Spinal cord (tissue), 10 donors: ENCODE data around the gene TMBIM1. TPM values are rescaled to one million over a fixed set of nuclear protein-coding genes. Genes with fewer than 3 reads are reported as not detected.

ENCODE experiments used
- DNase-seq, 6 donors: peaks; one replicate each; pipeline versions ENCODE4 v3.0.0 to v3.0.0-alpha.2; 2013 to 2015; ENCODE audit warnings: low spot score in 6 of 6, low read depth in 4 of 6
- H3K27ac ChIP-seq: one replicate; pipeline ENCODE4 v1.5.1; 2013; ENCODE audit warnings: low read depth, low read length, control low read depth
- H3K27me3 ChIP-seq: one replicate; pipeline ENCODE4 v1.6.1; 2013; ENCODE audit warnings: low read length; ENCODE audit not compliant: control insufficient read depth, insufficient read depth
- H3K36me3 ChIP-seq: one replicate; pipeline ENCODE4 v1.6.1; 2013; ENCODE audit warnings: low read length; ENCODE audit not compliant: control insufficient read depth, insufficient read depth
- H3K4me1 ChIP-seq: one replicate; pipeline ENCODE4 v1.6.1; 2013; ENCODE audit warnings: low read length; ENCODE audit not compliant: control insufficient read depth, insufficient read depth
- H3K4me3 ChIP-seq: one replicate; pipeline ENCODE4 v1.5.1; 2013; ENCODE audit warnings: low read depth, low read length, control low read depth
- H3K9me3 ChIP-seq: one replicate; pipeline ENCODE4 v1.6.1; 2013; ENCODE audit warnings: low read length; ENCODE audit not compliant: control insufficient read depth, insufficient read depth
- WGBS: methylation state at CpG from one replicate; pipeline ENCODE4 v1.1.5; 2013; ENCODE audit warnings: missing lambda C conversion rate; ENCODE audit not compliant: insufficient coverage; 5-methylcytosine and 5-hydroxymethylcytosine counted together
- polyA plus RNA-seq, 2 donors: library from polyadenylated mRNA; unstranded; fragments of 120-200 nt; gene quantifications; one replicate each; pipeline ENCODE4 v1.2.1, GENCODE V29; 2013; ENCODE audit not compliant: insufficient read length in 2 of 2
- total RNA-seq, 2 donors: library from RNA; depleted of rRNA in 1 of 2; stranded (reverse); fragments of 120-200 nt in 1 of 2; fragments of >200 nt in 1 of 2; gene quantifications; one replicate each; pipeline versions ENCODE4 v1.2.3 to v1.2.4, GENCODE V29; 2013 to 2014
- donor health status: healthy.

TMBIM1 gene
- total and polyA plus RNA-seq, 4 donors: 21.6 to 93.4 (median 42.0) TPM

GRCh38 chr2:218307415-218308090, 15.2 kb upstream of the TMBIM1 start:
- Histone ChIP-seq H3K27me3 (no peaks in the 10 kb centered on the region), H3K27ac (no peak overlapping the region), H3K4me3 (no peak overlapping the region), H3K36me3 (no peaks in the 10 kb centered on the region), H3K9me3 (no peaks in the 10 kb centered on the region), H3K4me1 (no peaks in the 10 kb centered on the region)
- 64% methylated on average over 3 of the region's 6 CpGs for WGBS
- DNase-seq: no peak

DNA sequence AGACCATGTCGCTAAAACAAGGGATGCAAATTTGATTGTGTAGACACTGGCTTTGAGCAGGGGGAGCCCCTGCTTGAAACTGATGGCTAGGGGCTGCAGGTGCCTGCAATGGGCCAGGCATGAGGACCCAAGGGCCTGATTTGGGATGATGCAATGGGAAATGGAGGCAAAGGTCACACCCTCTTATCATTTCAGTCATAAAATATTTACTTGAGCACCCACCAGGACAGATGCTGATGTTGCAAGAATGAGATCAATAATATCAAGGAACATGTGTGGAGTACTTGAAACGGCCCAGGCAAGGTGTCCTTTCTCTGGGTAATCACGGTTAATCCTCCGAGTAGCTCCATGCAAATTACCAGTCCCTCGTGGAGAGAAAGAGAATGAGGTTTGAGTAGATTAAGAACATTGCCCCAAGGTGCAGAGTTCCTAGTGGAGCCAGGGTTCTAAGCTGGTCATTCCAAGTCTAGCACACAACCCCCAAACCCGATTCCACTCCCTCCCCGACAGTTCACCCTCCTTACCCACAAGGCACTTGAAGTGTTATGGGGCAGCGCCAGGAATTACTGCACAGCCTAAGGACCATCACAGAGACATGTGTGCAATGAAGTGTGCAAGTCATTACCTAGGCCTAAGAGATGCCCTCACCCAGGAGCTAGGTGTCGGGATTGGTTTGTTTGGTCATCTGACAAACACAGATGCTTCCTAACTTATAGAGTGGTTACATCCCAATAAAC, 14.0 kb upstream of the TMBIM1 start:
- 86% methylated on average over 5 of the region's 9 CpGs for WGBS
- peaks cover 2% of the 10 kb centered on the region for H3K4me1 ChIP-seq
- no peaks in the 10 kb centered on the region for H3K36me3 ChIP-seq
- no peak for DNase-seq
- no peaks in the 10 kb centered on the region for H3K9me3 ChIP-seq
- no peak overlapping the region for H3K4me3 ChIP-seq
- no peaks in the 10 kb centered on the region for H3K27me3 ChIP-seq
- H3K27ac ChIP-seq: no peak overlapping the region

- peaks cover 3% of the 10 kb centered on the region for H3K4me1 ChIP-seq
- H3K27me3 ChIP-seq: no peaks in the 10 kb centered on the region
- 92% methylated on average over 2 of the region's 5 CpGs for WGBS
- H3K4me3 ChIP-seq: no peak overlapping the region
- H3K36me3 ChIP-seq: no peaks in the 10 kb centered on the region
- H3K27ac ChIP-seq: no peak overlapping the region
- H3K9me3 ChIP-seq: no peaks in the 10 kb centered on the region
- DNase-seq: no peak
Observed at GRCh38 chr2:218305383-218305782, 13.1 kb upstream of the TMBIM1 start.

- Histone ChIP-seq H3K9me3 (no peaks in the 10 kb centered on the region), H3K4me1 (peaks cover 3% of the 10 kb centered on the region), H3K36me3 (no peaks in the 10 kb centered on the region), H3K4me3 (no peak overlapping the region), H3K27me3 (no peaks in the 10 kb centered on the region), H3K27ac (no peak overlapping the region)
- WGBS: 5% methylated on average over 8 of the region's 9 CpGs
- peak in 5 of 6 donors; percentile 57 to 94 (median 73) for DNase-seq
Observed at GRCh38 chr2:218301176-218301819, 9.0 kb upstream of the TMBIM1 start.

DNA sequence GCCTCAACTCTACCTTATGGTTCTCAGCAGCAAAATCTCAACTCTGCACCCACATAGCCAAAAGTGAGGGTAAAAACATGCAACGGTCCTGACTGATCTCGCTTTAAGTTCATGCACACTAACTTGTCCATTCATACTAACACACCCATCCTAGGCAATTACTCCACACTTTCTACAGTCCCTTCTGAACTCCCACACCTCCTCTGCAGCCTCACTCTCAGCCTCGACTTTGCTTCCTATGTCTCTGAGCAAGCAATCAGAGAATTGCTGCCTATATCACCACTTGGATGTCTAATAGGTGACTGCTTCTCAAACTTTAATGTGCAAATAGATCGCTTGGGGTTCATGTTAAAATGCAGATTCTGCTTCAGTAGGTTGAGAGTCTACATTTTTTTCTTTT, 7.8 kb upstream of the TMBIM1 start:
- H3K27ac ChIP-seq: no peak overlapping the region
- no peaks in the 10 kb centered on the region for H3K9me3 ChIP-seq
- WGBS: 73% methylated on average over 3 of the region's 4 CpGs
- no peak for DNase-seq
- H3K27me3 ChIP-seq: no peaks in the 10 kb centered on the region
- peaks cover 3% of the 10 kb centered on the region for H3K4me1 ChIP-seq
- H3K36me3 ChIP-seq: no peaks in the 10 kb centered on the region
- no peak overlapping the region for H3K4me3 ChIP-seq

- H3K4me1 ChIP-seq: peaks cover 3% of the 10 kb centered on the region
- no peaks in the 10 kb centered on the region for H3K9me3 ChIP-seq
- no peak for DNase-seq
- no peak overlapping the region for H3K4me3 ChIP-seq
- no peaks in the 10 kb centered on the region for H3K27me3 ChIP-seq
- WGBS: 71% methylated on average over 6 of the region's 6 CpGs
- no peak overlapping the region for H3K27ac ChIP-seq
- no peaks in the 10 kb centered on the region for H3K36me3 ChIP-seq
Observed at GRCh38 chr2:218298314-218298875, 6.1 kb upstream of the TMBIM1 start.

GRCh38 chr2:218296847-218297246, 4.5 kb upstream of the TMBIM1 start:
- no peak for DNase-seq
- no peaks in the 10 kb centered on the region for H3K36me3 ChIP-seq
- no peak overlapping the region for H3K4me3 ChIP-seq
- WGBS: 80% methylated on average over 7 of the region's 7 CpGs
- peaks cover 7% of the 10 kb centered on the region for H3K4me1 ChIP-seq
- peaks cover 4% of the 10 kb centered on the region for H3K27me3 ChIP-seq
- no peak overlapping the region for H3K27ac ChIP-seq
- H3K9me3 ChIP-seq: no peaks in the 10 kb centered on the region

- Histone ChIP-seq H3K9me3 (no peaks in the 10 kb centered on the region), H3K4me1 (peaks cover 10% of the 10 kb centered on the region), H3K27ac (no peak overlapping the region), H3K4me3 (no peak overlapping the region), H3K36me3 (no peaks in the 10 kb centered on the region), H3K27me3 (peaks cover 4% of the 10 kb centered on the region)
- 100% methylated on average over 1 of the region's 1 CpG for WGBS
- DNase-seq: no peak
Observed at GRCh38 chr2:218296200-218296599, 3.9 kb upstream of the TMBIM1 start.

GRCh38 chr2:218295029-218295428, 2.7 kb upstream of the TMBIM1 start:
- Histone ChIP-seq H3K27me3 (peaks cover 4% of the 10 kb centered on the region), H3K27ac (no peak overlapping the region)

More at GRCh38 chr2:218295029-218295428, 2.7 kb upstream of the TMBIM1 start:
- Histone ChIP-seq H3K4me3 (no peak overlapping the region), H3K36me3 (no peaks in the 10 kb centered on the region), H3K4me1 (peaks cover 19% of the 10 kb centered on the region), H3K9me3 (no peaks in the 10 kb centered on the region)
- DNase-seq: no peak
- 86% methylated on average over 6 of the region's 7 CpGs for WGBS
